Smooth muscle cell of trachea (primary cell): ENCODE results near the gene FAM110C. TPM values are rescaled to one million over a fixed set of nuclear protein-coding genes. Genes with fewer than 3 reads are reported as not detected.

Source experiments
- total RNA-seq: library from RNA; depleted of rRNA; stranded (reverse); fragments of >200 nt; gene quantifications from 2 replicates; pipeline ENCODE4 v1.2.1, GENCODE V29; 2014

FAM110C gene, protein sequence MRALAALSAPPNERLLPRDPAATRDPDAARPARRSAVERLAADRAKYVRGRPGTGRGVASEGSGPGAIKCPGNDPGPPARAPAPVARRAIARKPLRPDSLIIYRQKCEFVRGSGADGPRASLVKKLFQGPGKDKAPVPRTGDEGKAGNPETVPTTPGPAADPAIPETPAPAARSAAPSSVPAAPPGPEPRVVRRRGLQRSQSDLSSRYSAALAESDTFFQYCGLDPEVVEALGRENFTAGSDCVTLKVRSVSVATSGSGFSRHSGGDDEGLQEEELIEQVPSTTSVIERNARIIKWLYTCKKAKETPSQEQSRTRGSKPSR
- under 0.01 TPM in 1 of 2 replicates, not detected in the other for total RNA-seq

DNA sequence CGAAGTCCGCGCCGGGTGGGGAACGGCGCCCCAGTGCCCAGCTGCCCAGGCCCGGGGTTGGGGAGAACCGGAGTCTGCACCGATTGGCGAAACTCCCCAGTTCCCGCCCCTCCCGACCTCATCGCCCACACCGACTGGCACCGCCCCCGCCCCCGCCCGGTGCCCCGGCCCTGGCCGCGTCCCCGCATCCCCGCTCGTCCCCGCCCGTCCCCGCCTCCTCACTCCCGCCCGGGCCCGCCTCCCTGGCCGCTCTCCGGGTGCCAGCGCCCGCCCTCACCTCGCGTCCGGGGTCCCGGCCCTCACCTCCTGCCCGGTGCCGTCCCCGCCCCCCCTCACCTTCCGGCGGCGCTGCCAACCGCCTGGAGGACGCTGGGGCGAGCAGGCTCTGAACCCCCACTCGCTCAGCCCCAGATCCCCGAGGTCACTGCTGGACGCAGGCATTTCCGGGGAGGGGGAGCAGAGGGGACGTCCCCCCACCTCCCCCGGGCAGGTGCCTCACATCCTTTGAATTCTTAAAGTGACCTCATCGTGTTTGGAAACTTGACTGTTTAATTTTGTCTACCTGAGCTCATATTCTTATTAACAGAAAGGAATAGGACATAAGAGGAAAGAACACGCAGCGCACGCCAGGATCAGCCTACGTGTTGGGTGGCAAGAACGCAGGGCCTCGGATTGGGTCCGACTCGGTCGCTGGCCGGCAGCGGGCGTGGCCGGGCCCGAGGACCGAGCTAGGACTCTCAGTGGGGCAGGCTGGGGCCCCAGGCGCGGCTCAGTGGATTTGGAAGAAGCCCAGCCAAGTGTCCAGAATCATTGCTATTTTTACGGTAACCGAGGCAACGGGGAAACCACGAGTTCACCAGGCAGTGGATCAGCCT, at the start of gene FAM110C:
Gene FAM110C (minus strand): TSS at position 35 of the 875 bp plus-strand sequence. CDS start 120 bp downstream, outside the sequence.

Other genes with a start within 250 kb of the FAM110C start
- 49.3 and 76.7 TPM in 2 replicates for gene SH3YL1, start 217.5 kb upstream of the FAM110C start, total RNA-seq
- gene ACP1, start 218.4 kb upstream of the FAM110C start, total RNA-seq = 86.8 and 96.4 TPM in 2 replicates
- not detected in 2 replicates for gene ALKAL2, start 241.6 kb upstream of the FAM110C start, total RNA-seq